Caco-2 (cell line): ENCODE data around the gene LGALS8. TPM values are rescaled to one million over a fixed set of nuclear protein-coding genes. Genes with fewer than 3 reads are reported as not detected.
"Not testable (repeated sequence)": the region's sequence is repeated elsewhere in the genome, so short reads cannot be mapped to it uniquely, and the experiment has no call there.

ENCODE experiments used
- BruUV-seq: library from RNA; stranded (reverse); fragments of 400-500 nt; replicated peaks from 2 replicates; lab custom pipeline; 2021; lab: Mats Ljungman, UMichigan
- CTCF ChIA-PET: fragments of 300-600 bp; sonication (Branson Sonifier 250); formaldehyde crosslinking; loops from one replicate; lab custom pipeline; 2022; ENCODE audit warnings: antibody characterized with exemption; lab: Charles Lee
- POLR2A ChIA-PET: fragments of 300-600 bp; sonication (Branson Sonifier 250); formaldehyde crosslinking; loops from one replicate; lab custom pipeline; 2022; ENCODE audit warnings: antibody characterized with exemption; lab: Charles Lee
- DNase-seq, 2 experiments: peaks; one replicate each; pipeline versions ENCODE4 v3.0.0 to v3.0.0-alpha.2; 2020 to 2022
- H3K27me3 ChIP-seq: replicated peaks from 2 replicates; pipeline ENCODE4 v1.6.0; 2011; ENCODE audit warnings: low read length; ENCODE audit not compliant: control insufficient read depth, insufficient read depth
- H3K36me3 ChIP-seq: 2 replicates; pipeline ENCODE4 v1.5.1; 2011; ENCODE audit warnings: low read length; ENCODE audit not compliant: control insufficient read depth, insufficient read depth
- H3K4me1 ChIP-seq: fragments of 250-450 bp; sonication (Bioruptor Pico); 2 replicates; pipeline ENCODE4 v1.5.1; 2020; ENCODE audit warnings: mild to moderate bottlenecking
- H3K4me3 ChIP-seq: 2 replicates; pipeline ENCODE4 v1.5.1; 2011; ENCODE audit warnings: low read depth, mild to moderate bottlenecking, control low read depth, low read length
- H3K9me3 ChIP-seq: fragments of 250-450 bp; sonication (Bioruptor Pico); 2 replicates; pipeline ENCODE4 v1.5.1; 2020; ENCODE audit warnings: mild to moderate bottlenecking, moderate library complexity
- H3K27ac Mint-ChIP-seq: one replicate; pipeline ENCODE4 v1.8.0; 2022; ENCODE audit warnings: mixed read lengths; ENCODE audit not compliant: unreplicated experiment
- H3K27me3 Mint-ChIP-seq: one replicate; pipeline ENCODE4 v1.8.0; 2022; ENCODE audit warnings: mixed read lengths; ENCODE audit not compliant: insufficient read depth, unreplicated experiment
- H3K36me3 Mint-ChIP-seq: one replicate; pipeline ENCODE4 v1.8.0; 2022; ENCODE audit warnings: mild to moderate bottlenecking, mixed read lengths; ENCODE audit not compliant: insufficient read depth, unreplicated experiment
- H3K4me1 Mint-ChIP-seq: one replicate; pipeline ENCODE4 v1.8.0; 2022; ENCODE audit warnings: low read depth, mixed read lengths; ENCODE audit not compliant: unreplicated experiment
- H3K4me3 Mint-ChIP-seq: one replicate; pipeline ENCODE4 v1.8.0; 2022; ENCODE audit warnings: mild to moderate bottlenecking, moderate library complexity, mixed read lengths; ENCODE audit not compliant: unreplicated experiment
- H3K9me3 Mint-ChIP-seq: one replicate; pipeline ENCODE4 v1.8.0; 2022; ENCODE audit warnings: mixed read lengths; ENCODE audit not compliant: unreplicated experiment
- CTCF ChIP-seq, 2 experiments: fragments of 200-600 bp in 1 of 2; IDR thresholded peaks; 1 replicate in 1 of 2; 2 replicates in 1 of 2; pipeline versions ENCODE4 v1.5.1 to v1.8.0; 2011 to 2022; ENCODE audit warnings: antibody characterized with exemption in 1 of 2, control low read depth in 1 of 2, inconsistent platforms in 1 of 2, low read depth in 1 of 2, low read length in 1 of 2, mild to moderate bottlenecking in 1 of 2, moderate library complexity in 1 of 2; ENCODE audit not compliant: insufficient read depth in 1 of 2, severe bottlenecking in 1 of 2, unreplicated experiment in 1 of 2
- intact Hi-C: fragments of 100-400 bp; cut with micrococcal nuclease; formaldehyde crosslinking; loops from one replicate; pipeline ENCODE4 v1.10.0; 2022; ENCODE audit not compliant: unreplicated experiment
- total RNA-seq: library from RNA; stranded (reverse); gene quantifications from 2 replicates; pipeline ENCODE4 v1.2.3, GENCODE V29; 2022

The LGALS8 gene
- total RNA-seq, 1 experiment from 2014 or later, result 72.3 TPM

- Mint-ChIP-seq H3K9me3 (no peaks in the 10 kb centered on the region), H3K4me3 (no peak overlapping the region), H3K36me3 (peaks cover 84% of the 10 kb centered on the region), H3K4me1 (no peaks in the 10 kb centered on the region), H3K27ac (no peak overlapping the region), H3K27me3 (no peaks in the 10 kb centered on the region)
- no peak for DNase-seq
- ChIA-PET POLR2A (no interaction called here), CTCF (interaction anchor here (1.3 kb wide), 1 partner anchor 17 kb away, joined by 4 read pairs; no protein-coding TSS in a partner anchor)
- Histone ChIP-seq H3K9me3 (no peaks in the 10 kb centered on the region), H3K4me1 (no peaks in the 10 kb centered on the region), H3K27me3 (no peaks in the 10 kb centered on the region), H3K4me3 (no peak overlapping the region), H3K36me3 (peaks cover 3% of the 10 kb centered on the region)
- BruUV-seq, result no TSS peak
- intact Hi-C loops, result no loop called here
- TF ChIP-seq CTCF (IDR thresholded peaks at IDR 0.05; ENCODE audit: insufficient read depth in 1 of 2, low read depth in 1 of 2, low read length in 1 of 2, severe bottlenecking in 1 of 2, unreplicated experiment in 1 of 2), result no peak
Measured at GRCh38 chr1:236575523-236575922, 51.7 kb downstream of the LGALS8 start.

- no peak for TF ChIP-seq CTCF (IDR thresholded peaks at IDR 0.05; ENCODE audit: insufficient read depth in 1 of 2, low read depth in 1 of 2, low read length in 1 of 2, severe bottlenecking in 1 of 2, unreplicated experiment in 1 of 2)
- Histone ChIP-seq H3K4me3 (no peak overlapping the region), H3K36me3 (peaks cover 3% of the 10 kb centered on the region), H3K4me1 (no peaks in the 10 kb centered on the region), H3K27me3 (no peaks in the 10 kb centered on the region), H3K9me3 (no peaks in the 10 kb centered on the region)
- H3K4me1 Mint-ChIP-seq, result no peaks in the 10 kb centered on the region
- no peak for DNase-seq
- H3K27me3 Mint-ChIP-seq, result no peaks in the 10 kb centered on the region
- no TSS peak for BruUV-seq
- no peaks in the 10 kb centered on the region for H3K9me3 Mint-ChIP-seq
- ChIA-PET CTCF (interaction anchor here (1.3 kb wide), 1 partner anchor 17 kb away, joined by 4 read pairs; no protein-coding TSS in a partner anchor), POLR2A (no interaction called here)
- H3K36me3 Mint-ChIP-seq, result peaks cover 83% of the 10 kb centered on the region
- intact Hi-C loops, result no loop called here
- H3K27ac Mint-ChIP-seq, result no peak overlapping the region
- H3K4me3 Mint-ChIP-seq, result no peak overlapping the region
Measured at GRCh38 chr1:236576004-236576403, 52.2 kb downstream of the LGALS8 start.

- peaks cover 81% of the 10 kb centered on the region for H3K36me3 Mint-ChIP-seq
- H3K27me3 Mint-ChIP-seq, H3K4me1 Mint-ChIP-seq, H3K27me3 ChIP-seq, H3K27ac Mint-ChIP-seq, H3K4me1 ChIP-seq, H3K9me3 ChIP-seq, intact Hi-C loops, H3K9me3 Mint-ChIP-seq, CTCF ChIA-PET, H3K4me3 Mint-ChIP-seq, H3K4me3 ChIP-seq, DNase-seq, BruUV-seq, H3K36me3 ChIP-seq: not testable (repeated sequence)
- POLR2A ChIA-PET, result interaction anchor here (0.7 kb wide), 1 partner anchor 60 kb away, joined by 4 read pairs; no protein-coding TSS in a partner anchor
Measured at GRCh38 chr1:236577041-236577440, 53.3 kb downstream of the LGALS8 start.
